ENCODE measurements around the gene KIF3A. TPM values are rescaled to one million over a fixed set of nuclear protein-coding genes. Genes with fewer than 3 reads are reported as not detected.

Gene KIF3A
- total and polyA plus RNA-seq, 2 experiments from 2014 or later: 11.2 to 19.7 TPM

DNA sequence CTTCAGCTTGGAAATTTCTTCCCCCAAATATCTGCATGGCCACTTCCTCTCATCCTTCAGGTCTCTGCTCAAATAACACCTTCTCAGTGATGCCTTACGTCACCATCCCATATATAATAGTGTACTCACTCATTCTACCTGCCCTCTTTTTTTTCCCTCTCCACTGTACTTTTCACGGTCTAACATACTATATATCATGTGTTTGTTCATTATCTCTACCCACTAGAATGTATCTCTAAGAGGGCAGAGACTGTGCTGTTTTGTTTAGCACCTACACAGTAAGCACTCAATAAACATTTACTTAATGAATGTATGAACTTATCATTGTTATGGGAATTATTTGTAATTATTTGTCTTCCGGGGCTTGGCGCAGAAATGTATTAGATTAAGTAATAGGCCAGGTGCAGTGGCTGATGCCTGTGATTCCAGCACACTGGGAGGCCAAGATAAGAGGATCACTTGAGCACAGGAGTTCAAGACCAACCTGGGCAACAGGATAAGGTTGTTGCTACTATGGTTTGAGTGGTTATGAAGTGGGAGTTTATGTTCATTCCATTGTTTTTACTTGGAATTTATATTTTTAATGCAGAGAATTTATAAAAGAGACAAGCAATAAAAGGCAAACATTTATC is 85.4 kb downstream of the KIF3A start:
- ATAC-seq (no peak), DNase-seq (ENCODE audit: low spot score) (no peak)
- no peak overlapping the region for H3K4me3 ChIP-seq
- H3K36me3 ChIP-seq (ENCODE audit: insufficient read depth): 0 out of 2 replicates have a peak, but pooled peaks cover 4% of the 10 kb centered on the region
- H3K4me2 ChIP-seq: no peak overlapping the region
- H3K4me1 ChIP-seq (ENCODE audit: insufficient read depth): no peaks in the 10 kb centered on the region; the same call in none of the 2 replicates
- Mint-ChIP-seq H3K4me3 (no peak overlapping the region), H3K27ac (no peak overlapping the region), H3K27me3 (ENCODE audit: insufficient read depth, low read depth, poor library complexity) (peaks cover 32% of the 10 kb centered on the region), H3K36me3 (ENCODE audit: low read depth) (peaks cover 13% of the 10 kb centered on the region; the same call in 1 of the 3 replicates), H3K9me3 (peaks cover 11% of the 10 kb centered on the region; the same call in 2 of the 3 replicates), H3K4me1 (peaks cover 6% of the 10 kb centered on the region; the same call in 1 of the 3 replicates)
- no peak overlapping the region for H3K27ac ChIP-seq (ENCODE audit: low read depth)
- no peaks in the 10 kb centered on the region for H3K79me2 ChIP-seq (replicated peaks; ENCODE audit: insufficient read depth)
- no peaks in the 10 kb centered on the region for H3F3A ChIP-seq (replicated peaks; ENCODE audit: low read depth)
- H2AFZ ChIP-seq: no peak overlapping the region
- no peaks in the 10 kb centered on the region for H4K20me1 ChIP-seq (replicated peaks; ENCODE audit: insufficient read depth)
- H3K27me3 ChIP-seq (ENCODE audit: insufficient read depth): peaks cover 32% of the 10 kb centered on the region
- no peaks in the 10 kb centered on the region for H3K9me2 ChIP-seq (ENCODE audit: insufficient read depth)
- TF ChIP-seq POLR2AphosphoS5 (IDR thresholded peaks at IDR 0.05; ENCODE audit: low read depth) (no peak), EZH2phosphoT487 (IDR thresholded peaks at IDR 0.05; ENCODE audit: unreplicated experiment) (no peak), CREB1 (CRISPR knock-in tag; IDR thresholded peaks at IDR 0.05; ENCODE audit: low read depth) (no peak), ZNF331 (CRISPR knock-in tag; IDR thresholded peaks at IDR 0.05; ENCODE audit: low read depth) (no peak), ZNF114 (CRISPR knock-in tag; IDR thresholded peaks at IDR 0.05) (no peak), JUNB (IDR thresholded peaks at IDR 0.05; ENCODE audit: unreplicated experiment) (no peak), EZH2 (IDR thresholded peaks at IDR 0.05; ENCODE audit: low read depth, unreplicated experiment) (no peak), NANOG (IDR thresholded peaks at IDR 0.05; ENCODE audit: borderline replicate concordance) (no peak), STAT1 (IDR thresholded peaks at IDR 0.05; ENCODE audit: unreplicated experiment) (no peak)
- TF ChIP-seq, protein P1, sequence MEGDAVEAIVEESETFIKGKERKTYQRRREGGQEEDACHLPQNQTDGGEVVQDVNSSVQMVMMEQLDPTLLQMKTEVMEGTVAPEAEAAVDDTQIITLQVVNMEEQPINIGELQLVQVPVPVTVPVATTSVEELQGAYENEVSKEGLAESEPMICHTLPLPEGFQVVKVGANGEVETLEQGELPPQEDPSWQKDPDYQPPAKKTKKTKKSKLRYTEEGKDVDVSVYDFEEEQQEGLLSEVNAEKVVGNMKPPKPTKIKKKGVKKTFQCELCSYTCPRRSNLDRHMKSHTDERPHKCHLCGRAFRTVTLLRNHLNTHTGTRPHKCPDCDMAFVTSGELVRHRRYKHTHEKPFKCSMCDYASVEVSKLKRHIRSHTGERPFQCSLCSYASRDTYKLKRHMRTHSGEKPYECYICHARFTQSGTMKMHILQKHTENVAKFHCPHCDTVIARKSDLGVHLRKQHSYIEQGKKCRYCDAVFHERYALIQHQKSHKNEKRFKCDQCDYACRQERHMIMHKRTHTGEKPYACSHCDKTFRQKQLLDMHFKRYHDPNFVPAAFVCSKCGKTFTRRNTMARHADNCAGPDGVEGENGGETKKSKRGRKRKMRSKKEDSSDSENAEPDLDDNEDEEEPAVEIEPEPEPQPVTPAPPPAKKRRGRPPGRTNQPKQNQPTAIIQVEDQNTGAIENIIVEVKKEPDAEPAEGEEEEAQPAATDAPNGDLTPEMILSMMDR (conservative IDR thresholded peaks at IDR 0.05; ENCODE audit: low read depth in 2 of 2): no peak
- TF ChIP-seq, protein P2, sequence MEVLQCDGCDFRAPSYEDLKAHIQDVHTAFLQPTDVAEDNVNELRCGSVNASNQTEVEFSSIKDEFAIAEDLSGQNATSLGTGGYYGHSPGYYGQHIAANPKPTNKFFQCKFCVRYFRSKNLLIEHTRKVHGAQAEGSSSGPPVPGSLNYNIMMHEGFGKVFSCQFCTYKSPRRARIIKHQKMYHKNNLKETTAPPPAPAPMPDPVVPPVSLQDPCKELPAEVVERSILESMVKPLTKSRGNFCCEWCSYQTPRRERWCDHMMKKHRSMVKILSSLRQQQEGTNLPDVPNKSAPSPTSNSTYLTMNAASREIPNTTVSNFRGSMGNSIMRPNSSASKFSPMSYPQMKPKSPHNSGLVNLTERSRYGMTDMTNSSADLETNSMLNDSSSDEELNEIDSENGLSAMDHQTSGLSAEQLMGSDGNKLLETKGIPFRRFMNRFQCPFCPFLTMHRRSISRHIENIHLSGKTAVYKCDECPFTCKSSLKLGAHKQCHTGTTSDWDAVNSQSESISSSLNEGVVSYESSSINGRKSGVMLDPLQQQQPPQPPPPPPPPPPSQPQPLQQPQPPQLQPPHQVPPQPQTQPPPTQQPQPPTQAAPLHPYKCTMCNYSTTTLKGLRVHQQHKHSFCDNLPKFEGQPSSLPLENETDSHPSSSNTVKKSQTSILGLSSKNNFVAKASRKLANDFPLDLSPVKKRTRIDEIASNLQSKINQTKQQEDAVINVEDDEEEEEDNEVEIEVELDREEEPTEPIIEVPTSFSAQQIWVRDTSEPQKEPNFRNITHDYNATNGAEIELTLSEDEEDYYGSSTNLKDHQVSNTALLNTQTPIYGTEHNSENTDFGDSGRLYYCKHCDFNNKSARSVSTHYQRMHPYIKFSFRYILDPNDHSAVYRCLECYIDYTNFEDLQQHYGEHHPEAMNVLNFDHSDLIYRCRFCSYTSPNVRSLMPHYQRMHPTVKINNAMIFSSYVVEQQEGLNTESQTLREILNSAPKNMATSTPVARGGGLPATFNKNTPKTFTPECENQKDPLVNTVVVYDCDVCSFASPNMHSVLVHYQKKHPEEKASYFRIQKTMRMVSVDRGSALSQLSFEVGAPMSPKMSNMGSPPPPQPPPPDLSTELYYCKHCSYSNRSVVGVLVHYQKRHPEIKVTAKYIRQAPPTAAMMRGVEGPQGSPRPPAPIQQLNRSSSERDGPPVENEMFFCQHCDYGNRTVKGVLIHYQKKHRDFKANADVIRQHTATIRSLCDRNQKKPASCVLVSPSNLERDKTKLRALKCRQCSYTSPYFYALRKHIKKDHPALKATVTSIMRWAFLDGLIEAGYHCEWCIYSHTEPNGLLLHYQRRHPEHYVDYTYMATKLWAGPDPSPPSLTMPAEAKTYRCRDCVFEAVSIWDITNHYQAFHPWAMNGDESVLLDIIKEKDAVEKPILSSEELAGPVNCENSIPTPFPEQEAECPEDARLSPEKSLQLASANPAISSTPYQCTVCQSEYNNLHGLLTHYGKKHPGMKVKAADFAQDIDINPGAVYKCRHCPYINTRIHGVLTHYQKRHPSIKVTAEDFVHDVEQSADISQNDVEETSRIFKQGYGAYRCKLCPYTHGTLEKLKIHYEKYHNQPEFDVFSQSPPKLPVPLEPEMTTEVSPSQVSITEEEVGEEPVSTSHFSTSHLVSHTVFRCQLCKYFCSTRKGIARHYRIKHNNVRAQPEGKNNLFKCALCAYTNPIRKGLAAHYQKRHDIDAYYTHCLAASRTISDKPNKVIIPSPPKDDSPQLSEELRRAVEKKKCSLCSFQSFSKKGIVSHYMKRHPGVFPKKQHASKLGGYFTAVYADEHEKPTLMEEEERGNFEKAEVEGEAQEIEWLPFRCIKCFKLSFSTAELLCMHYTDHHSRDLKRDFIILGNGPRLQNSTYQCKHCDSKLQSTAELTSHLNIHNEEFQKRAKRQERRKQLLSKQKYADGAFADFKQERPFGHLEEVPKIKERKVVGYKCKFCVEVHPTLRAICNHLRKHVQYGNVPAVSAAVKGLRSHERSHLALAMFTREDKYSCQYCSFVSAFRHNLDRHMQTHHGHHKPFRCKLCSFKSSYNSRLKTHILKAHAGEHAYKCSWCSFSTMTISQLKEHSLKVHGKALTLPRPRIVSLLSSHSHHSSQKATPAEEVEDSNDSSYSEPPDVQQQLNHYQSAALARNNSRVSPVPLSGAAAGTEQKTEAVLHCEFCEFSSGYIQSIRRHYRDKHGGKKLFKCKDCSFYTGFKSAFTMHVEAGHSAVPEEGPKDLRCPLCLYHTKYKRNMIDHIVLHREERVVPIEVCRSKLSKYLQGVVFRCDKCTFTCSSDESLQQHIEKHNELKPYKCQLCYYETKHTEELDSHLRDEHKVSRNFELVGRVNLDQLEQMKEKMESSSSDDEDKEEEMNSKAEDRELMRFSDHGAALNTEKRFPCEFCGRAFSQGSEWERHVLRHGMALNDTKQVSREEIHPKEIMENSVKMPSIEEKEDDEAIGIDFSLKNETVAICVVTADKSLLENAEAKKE (CRISPR knock-in tag; IDR thresholded peaks at IDR 0.05): no peak
- TF ChIP-seq, protein P3, sequence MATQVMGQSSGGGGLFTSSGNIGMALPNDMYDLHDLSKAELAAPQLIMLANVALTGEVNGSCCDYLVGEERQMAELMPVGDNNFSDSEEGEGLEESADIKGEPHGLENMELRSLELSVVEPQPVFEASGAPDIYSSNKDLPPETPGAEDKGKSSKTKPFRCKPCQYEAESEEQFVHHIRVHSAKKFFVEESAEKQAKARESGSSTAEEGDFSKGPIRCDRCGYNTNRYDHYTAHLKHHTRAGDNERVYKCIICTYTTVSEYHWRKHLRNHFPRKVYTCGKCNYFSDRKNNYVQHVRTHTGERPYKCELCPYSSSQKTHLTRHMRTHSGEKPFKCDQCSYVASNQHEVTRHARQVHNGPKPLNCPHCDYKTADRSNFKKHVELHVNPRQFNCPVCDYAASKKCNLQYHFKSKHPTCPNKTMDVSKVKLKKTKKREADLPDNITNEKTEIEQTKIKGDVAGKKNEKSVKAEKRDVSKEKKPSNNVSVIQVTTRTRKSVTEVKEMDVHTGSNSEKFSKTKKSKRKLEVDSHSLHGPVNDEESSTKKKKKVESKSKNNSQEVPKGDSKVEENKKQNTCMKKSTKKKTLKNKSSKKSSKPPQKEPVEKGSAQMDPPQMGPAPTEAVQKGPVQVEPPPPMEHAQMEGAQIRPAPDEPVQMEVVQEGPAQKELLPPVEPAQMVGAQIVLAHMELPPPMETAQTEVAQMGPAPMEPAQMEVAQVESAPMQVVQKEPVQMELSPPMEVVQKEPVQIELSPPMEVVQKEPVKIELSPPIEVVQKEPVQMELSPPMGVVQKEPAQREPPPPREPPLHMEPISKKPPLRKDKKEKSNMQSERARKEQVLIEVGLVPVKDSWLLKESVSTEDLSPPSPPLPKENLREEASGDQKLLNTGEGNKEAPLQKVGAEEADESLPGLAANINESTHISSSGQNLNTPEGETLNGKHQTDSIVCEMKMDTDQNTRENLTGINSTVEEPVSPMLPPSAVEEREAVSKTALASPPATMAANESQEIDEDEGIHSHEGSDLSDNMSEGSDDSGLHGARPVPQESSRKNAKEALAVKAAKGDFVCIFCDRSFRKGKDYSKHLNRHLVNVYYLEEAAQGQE (IDR thresholded peaks at IDR 0.05; ENCODE audit: unreplicated experiment): no peak
- TF ChIP-seq, protein P4, sequence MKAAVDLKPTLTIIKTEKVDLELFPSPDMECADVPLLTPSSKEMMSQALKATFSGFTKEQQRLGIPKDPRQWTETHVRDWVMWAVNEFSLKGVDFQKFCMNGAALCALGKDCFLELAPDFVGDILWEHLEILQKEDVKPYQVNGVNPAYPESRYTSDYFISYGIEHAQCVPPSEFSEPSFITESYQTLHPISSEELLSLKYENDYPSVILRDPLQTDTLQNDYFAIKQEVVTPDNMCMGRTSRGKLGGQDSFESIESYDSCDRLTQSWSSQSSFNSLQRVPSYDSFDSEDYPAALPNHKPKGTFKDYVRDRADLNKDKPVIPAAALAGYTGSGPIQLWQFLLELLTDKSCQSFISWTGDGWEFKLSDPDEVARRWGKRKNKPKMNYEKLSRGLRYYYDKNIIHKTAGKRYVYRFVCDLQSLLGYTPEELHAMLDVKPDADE (IDR thresholded peaks at IDR 0.05): no peak
